Stomach (tissue), 4 donors: ENCODE results near the gene MYO9A.

Experiments used
- CTCF ChIP-seq, 7 experiments: fragments of 450-650 bp in 4 of 7; fragments of 200-600 bp in 3 of 7; sonication (generic) in 3 of 7; IDR thresholded peaks; one replicate each; pipeline ENCODE4 v1.5.1; 2016 to 2019; ENCODE audit warnings: antibody characterized with exemption in 7 of 7, control low read depth in 2 of 7, mild to moderate bottlenecking in 1 of 7
- EP300 ChIP-seq: sonication (generic); formaldehyde crosslinking; IDR thresholded peaks from one replicate; pipeline ENCODE4 v1.6.1; 2017; ENCODE audit warnings: antibody characterized with exemption
- POLR2A ChIP-seq, 4 donors: fragments of 450-650 bp; IDR thresholded peaks; one replicate each; pipeline ENCODE4 v1.6.1; 2016; ENCODE audit warnings: antibody characterized with exemption in 4 of 4, control low read depth in 2 of 4, mild to moderate bottlenecking in 1 of 4, moderate library complexity in 1 of 4
- POLR2AphosphoS5 ChIP-seq, 3 donors: sonication (generic); formaldehyde crosslinking; IDR thresholded peaks; one replicate each; pipeline ENCODE4 v1.6.1; 2016; ENCODE audit warnings: antibody characterized with exemption in 3 of 3

DNA sequence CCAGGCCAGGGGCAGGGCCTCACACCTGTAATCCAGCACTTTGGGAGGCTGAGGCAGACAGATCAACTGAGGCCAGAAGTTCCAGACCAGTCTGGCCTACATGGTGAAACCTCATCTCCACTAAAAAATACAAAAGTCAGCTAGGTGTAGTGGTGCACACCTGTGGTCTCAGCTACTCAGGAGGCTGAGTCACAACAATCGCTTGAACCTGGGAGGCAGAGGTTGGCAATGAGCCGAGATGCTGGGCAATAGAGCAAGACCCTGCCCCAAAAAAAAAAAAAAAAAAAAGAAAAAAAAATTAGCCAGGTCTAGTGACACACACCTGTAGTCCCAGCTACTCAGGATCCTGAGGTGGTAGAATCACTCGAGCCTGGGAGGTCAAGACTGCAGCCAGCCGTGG lies 18.8 kb downstream of the MYO9A start:
- no peak for TF ChIP-seq POLR2A (IDR thresholded peaks at IDR 0.05)
- TF ChIP-seq CTCF (IDR thresholded peaks at IDR 0.05) = no peak
- TF ChIP-seq EP300 = no peak
- no peak for TF ChIP-seq POLR2AphosphoS5 (IDR thresholded peaks at IDR 0.05)
